Loucy (cell line): ENCODE results near the gene ME3.

ENCODE experiments used
- EZH2phosphoT487 ChIP-seq: fragments of 200-600 bp; IDR thresholded peaks from 2 replicates; pipeline ENCODE4 v1.6.1; 2018; ENCODE audit warnings: antibody characterized with exemption, mild to moderate bottlenecking, moderate library complexity, borderline replicate concordance
- TF ChIP-seq, protein P1 (sequence below): fragments of 200-600 bp; sonication (generic); conservative IDR thresholded peaks from 2 replicates; pipeline ENCODE4 v1.5.1; 2014; ENCODE audit warnings: mild to moderate bottlenecking, antibody characterized with exemption, low read length

DNA sequence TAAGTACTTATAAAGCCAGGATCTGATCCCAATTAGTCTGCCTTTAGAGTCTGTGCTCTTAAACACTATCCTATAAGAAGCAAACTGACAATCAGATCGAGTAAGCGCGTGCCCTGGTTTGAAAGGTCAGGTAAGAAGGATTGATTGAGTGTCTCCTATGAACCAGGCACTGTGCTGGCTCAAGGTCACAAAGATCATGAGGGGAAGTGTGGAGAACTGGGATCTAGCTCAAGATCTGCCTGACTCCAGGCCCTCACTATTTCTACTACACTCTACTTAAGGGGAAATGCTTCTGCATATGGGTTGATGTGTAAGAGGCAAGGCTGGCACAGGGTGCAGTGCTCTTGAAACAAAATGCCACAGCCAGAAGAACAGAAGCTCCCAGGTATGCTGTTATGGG is 77.0 kb downstream of the ME3 start:
- TF ChIP-seq, protein P1, sequence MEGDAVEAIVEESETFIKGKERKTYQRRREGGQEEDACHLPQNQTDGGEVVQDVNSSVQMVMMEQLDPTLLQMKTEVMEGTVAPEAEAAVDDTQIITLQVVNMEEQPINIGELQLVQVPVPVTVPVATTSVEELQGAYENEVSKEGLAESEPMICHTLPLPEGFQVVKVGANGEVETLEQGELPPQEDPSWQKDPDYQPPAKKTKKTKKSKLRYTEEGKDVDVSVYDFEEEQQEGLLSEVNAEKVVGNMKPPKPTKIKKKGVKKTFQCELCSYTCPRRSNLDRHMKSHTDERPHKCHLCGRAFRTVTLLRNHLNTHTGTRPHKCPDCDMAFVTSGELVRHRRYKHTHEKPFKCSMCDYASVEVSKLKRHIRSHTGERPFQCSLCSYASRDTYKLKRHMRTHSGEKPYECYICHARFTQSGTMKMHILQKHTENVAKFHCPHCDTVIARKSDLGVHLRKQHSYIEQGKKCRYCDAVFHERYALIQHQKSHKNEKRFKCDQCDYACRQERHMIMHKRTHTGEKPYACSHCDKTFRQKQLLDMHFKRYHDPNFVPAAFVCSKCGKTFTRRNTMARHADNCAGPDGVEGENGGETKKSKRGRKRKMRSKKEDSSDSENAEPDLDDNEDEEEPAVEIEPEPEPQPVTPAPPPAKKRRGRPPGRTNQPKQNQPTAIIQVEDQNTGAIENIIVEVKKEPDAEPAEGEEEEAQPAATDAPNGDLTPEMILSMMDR = no peak
- no peak for TF ChIP-seq EZH2phosphoT487
